VCaP (cell line): ENCODE measurements around the gene KCNA4.

Experiments used
- H3K27ac ChIP-seq: fragments of 450-650 bp; 2 replicates; pipeline ENCODE4 v1.5.1; 2017
- TF ChIP-seq, protein P1 (sequence below): fragments of 450-650 bp; conservative IDR thresholded peaks from 2 replicates; pipeline ENCODE4 v1.5.1; 2017; ENCODE audit warnings: mild to moderate bottlenecking, moderate library complexity

KCNA4 gene

GRCh38 chr11:30015725-30016412, 961 bp downstream of the KCNA4 start:
- TF ChIP-seq, protein P1, sequence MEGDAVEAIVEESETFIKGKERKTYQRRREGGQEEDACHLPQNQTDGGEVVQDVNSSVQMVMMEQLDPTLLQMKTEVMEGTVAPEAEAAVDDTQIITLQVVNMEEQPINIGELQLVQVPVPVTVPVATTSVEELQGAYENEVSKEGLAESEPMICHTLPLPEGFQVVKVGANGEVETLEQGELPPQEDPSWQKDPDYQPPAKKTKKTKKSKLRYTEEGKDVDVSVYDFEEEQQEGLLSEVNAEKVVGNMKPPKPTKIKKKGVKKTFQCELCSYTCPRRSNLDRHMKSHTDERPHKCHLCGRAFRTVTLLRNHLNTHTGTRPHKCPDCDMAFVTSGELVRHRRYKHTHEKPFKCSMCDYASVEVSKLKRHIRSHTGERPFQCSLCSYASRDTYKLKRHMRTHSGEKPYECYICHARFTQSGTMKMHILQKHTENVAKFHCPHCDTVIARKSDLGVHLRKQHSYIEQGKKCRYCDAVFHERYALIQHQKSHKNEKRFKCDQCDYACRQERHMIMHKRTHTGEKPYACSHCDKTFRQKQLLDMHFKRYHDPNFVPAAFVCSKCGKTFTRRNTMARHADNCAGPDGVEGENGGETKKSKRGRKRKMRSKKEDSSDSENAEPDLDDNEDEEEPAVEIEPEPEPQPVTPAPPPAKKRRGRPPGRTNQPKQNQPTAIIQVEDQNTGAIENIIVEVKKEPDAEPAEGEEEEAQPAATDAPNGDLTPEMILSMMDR = no peak
- H3K27ac ChIP-seq = no peak overlapping the region

DNA sequence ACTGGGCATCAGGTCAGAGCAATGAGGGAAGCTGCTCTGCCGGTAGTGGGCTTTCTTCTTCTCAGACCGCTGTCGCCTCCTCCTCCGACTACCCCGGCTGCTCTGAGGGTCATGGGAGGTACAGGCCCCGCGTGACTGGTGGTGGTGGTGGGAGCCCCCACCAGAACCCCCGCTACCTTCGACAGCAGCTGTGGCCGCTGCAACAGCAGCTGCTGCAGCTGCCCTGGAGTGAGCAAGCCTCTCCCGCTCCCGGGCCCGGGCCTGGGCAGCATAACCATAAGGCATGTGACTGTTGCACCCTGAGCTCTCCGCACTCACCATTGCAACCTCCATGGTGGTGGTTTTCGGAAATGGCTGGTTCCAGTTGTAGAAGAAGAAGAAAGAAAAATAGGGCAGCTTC, 4.5 kb downstream of the KCNA4 start:
- no peak overlapping the region for H3K27ac ChIP-seq
- TF ChIP-seq, protein P1 = no peak

GRCh38 chr11:30009060-30009459, 7.8 kb downstream of the KCNA4 start:
- TF ChIP-seq, protein P1 = no peak
- no peak overlapping the region for H3K27ac ChIP-seq

DNA sequence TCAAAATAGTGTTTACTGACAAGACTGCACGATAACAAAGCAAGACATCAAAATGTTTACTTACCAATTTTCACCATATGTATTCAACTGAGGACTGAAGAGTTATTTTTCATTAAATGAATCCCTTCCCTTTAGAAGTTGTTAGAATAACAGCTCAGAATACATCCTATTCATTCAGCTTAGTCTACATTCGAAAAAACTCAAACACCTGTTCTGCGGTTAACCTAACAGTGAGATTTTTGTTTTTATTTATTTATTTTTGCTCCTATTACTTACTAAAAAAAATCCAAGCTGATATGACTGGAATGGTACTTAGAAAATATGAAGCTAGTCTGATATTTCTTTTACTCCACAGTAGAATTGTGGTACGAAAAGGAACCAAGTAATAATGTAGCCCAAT, 10.0 kb downstream of the KCNA4 start:
- TF ChIP-seq, protein P1 = no peak
- H3K27ac ChIP-seq = no peak overlapping the region

DNA sequence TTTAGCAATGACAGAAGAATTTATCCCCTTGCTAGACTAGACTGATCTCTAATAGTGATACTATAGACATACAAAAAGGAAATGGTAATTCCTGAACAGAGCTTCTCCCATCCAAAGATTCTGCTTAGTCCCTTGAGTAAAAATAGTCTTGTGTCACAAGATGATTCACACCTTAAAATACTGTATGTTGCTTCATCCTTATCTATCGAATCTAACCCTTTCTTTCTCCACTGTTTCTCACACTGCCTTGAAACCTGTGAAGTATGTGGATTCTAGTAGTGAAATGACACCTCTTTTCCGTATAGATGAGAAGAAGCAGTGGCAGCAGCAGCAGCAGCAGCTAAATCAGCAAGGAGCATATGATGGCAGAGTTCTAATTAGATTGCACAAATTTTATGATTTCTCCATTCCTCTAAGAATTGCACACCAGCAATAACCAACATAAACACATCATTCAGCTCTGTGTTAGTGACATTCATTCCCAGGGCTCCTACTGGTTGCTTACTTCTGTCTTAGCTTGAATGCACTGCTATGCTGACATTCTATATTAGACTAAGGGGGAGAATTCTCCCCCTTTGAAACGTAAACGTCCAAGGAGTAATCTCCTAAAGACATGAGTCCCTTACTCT, 14.6 kb downstream of the KCNA4 start:
- H3K27ac ChIP-seq = no peak overlapping the region
- TF ChIP-seq, protein P1 = no peak

DNA sequence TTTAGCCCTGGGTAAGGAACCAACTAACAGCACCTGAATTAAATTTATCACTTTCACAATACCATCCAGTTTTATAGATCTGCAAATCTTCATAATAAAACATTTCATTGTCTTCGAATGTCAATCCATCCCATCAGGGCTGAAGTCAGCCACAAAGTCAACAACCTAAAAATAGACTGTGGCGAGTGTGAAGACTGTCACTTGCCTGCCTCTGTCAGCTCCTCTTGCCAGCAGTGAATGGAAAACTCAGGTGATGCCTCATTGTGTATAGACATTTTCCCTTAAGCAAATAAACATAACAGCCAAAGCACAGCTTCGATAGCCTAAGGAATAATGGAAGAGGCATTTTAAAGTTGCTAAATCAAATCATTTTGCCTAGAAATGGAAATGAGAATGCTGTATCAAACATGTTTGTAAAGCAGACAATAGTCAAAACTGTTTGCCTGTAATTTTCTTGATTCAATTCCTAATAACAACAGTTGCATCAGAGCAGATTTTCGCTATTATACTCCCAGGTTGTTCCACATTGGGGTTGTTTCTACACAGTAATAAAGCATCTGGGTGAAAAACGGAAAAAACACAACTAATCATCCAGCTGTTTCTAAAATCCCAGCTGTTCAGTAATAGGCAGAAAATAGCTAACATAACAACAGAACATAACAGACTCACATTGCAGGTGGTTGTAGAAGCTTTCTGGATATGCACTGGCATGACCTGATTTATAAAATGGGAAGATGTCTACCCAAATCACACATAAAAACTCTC, 15.7 kb downstream of the KCNA4 start:
- TF ChIP-seq, protein P1 = no peak
- no peak overlapping the region for H3K27ac ChIP-seq

DNA sequence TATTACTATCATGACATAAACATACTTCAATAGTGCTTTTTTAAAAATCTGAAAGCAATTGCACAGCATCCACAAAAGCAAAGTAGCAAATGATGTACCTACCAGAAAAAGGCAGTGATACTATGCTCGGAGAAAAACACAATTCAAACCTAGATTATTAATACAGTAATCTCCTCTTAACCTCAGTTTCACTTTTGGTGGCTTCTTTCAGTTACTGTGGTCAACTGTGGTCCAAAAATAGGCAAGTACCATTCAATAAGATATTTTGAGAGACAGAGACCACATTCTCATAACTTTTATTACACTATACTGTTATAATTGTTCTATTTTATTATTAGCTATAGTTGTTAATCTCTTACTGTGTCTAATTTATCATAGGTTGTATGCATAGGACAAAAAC, 20.8 kb downstream of the KCNA4 start:
- TF ChIP-seq, protein P1 = no peak
- no peak overlapping the region for H3K27ac ChIP-seq
